ENCODE measurements around the gene TAF1B. TPM values are rescaled to one million over a fixed set of nuclear protein-coding genes. Genes with fewer than 3 reads are reported as not detected.

Gene TAF1B
- total RNA-seq, 1 experiment from 2014 or later = 25.5 TPM

DNA sequence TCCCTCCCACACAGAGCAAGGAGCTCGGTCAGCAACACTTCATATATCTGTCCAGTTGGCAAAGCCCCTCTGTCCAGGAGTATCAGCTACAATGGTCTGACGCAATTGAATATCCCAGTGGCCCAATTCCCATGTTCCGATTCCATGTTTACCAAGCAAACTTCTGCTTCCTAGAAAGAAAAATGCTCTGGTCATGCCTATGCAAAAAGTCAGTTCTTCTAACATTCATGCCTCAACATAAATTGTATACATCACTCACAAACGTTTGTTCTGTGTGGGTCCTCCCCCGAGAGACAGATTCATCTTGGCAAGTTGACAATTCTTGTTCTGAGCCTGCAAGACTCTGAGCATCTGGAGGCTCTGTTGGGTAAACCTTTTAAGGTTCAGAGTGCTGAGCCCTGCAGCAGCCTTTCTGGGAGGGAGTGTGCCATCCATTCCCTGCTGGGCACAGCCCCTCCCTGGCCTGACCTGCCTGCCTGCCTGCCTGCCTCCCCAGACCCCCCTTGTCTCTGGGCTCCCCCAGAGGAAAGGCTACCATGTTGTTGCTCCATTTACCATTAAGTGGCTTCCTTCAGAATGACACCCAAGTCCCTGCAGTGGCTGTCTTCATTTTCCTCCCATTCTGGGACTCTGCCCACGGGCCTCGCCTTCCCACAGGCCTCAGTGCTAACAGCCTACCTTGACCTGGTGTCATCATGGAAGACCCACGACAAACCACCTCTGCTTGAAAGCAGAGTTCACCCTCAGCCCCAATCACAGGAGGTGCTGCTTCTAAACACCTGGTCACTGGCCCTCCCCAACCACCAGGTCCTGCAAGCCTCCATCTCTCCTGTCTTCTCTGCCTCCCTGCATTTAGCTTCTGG is 37.6 kb upstream of the TAF1B start:
- Mint-ChIP-seq H3K27ac (ENCODE audit: low read depth, unreplicated experiment) (no peak overlapping the region), H3K9me3 (ENCODE audit: unreplicated experiment) (no peaks in the 10 kb centered on the region), H3K4me3 (ENCODE audit: unreplicated experiment) (no peak overlapping the region), H3K27me3 (ENCODE audit: insufficient read depth, unreplicated experiment) (no peaks in the 10 kb centered on the region), H3K36me3 (ENCODE audit: insufficient read depth, unreplicated experiment) (no peaks in the 10 kb centered on the region), H3K4me1 (ENCODE audit: insufficient read depth, unreplicated experiment) (peaks cover 26% of the 10 kb centered on the region)
- no TSS peak for BruUV-seq (replicated peaks)
- intact Hi-C loops (cut with micrococcal nuclease) = no loop called here
- ChIA-PET CTCF (interaction anchor here (2.5 to 7.7 kb wide), 2 partner anchors 8 to 109 kb away, joined by 11 to 95 read pairs; no protein-coding TSS in a partner anchor), POLR2A (interaction anchor here (0.7 to 8.8 kb wide), 3 partner anchors 38 to 91 kb away, joined by 3 to 97 read pairs (median 6); partner anchors contain the start of gene TAF1B)
- peak; percentile 31 for DNase-seq (ENCODE audit: unreplicated experiment)
- TF ChIP-seq, protein P1, sequence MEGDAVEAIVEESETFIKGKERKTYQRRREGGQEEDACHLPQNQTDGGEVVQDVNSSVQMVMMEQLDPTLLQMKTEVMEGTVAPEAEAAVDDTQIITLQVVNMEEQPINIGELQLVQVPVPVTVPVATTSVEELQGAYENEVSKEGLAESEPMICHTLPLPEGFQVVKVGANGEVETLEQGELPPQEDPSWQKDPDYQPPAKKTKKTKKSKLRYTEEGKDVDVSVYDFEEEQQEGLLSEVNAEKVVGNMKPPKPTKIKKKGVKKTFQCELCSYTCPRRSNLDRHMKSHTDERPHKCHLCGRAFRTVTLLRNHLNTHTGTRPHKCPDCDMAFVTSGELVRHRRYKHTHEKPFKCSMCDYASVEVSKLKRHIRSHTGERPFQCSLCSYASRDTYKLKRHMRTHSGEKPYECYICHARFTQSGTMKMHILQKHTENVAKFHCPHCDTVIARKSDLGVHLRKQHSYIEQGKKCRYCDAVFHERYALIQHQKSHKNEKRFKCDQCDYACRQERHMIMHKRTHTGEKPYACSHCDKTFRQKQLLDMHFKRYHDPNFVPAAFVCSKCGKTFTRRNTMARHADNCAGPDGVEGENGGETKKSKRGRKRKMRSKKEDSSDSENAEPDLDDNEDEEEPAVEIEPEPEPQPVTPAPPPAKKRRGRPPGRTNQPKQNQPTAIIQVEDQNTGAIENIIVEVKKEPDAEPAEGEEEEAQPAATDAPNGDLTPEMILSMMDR (IDR thresholded peaks at IDR 0.05; ENCODE audit: unreplicated experiment) = no peak

DNA sequence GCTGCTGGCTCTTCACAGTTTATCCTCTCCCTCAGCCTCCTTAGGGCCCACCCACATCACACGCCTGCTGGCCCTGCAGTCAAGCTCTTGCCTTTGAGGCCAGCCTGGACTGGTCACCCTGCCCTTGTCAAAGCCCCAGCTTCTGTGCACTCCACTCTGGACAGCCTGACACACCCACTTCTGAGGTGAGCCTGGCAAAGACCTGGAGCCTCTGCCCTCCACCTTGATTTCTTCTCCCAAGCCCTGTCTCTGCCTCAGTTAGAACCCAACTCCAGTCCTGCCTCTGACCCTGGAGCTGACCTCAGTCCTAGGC is 37.0 kb upstream of the TAF1B start:
- DNase-seq (ENCODE audit: unreplicated experiment) = no peak
- no peak overlapping the region for H3K27ac Mint-ChIP-seq (ENCODE audit: low read depth, unreplicated experiment)

DNA sequence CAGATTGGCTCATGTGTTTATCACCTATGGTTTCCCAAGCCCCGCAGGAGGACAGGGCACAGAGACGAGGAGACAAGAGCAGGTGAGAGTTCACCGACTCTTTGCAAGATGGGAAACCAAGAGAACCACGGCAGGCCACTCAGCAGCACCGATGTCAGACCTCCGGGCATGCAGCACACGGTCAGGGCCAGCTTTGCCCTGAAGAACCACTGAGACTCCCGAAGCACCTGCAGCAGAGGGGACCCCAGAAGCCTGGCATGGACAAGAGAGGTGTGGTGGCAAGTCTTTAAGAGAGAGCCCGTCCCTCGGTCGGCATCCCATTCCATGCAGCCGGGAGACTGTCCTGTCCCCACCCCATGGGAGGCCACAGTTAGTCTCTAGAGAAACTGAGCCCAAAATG is 36.6 kb upstream of the TAF1B start:
- TF ChIP-seq, protein P1 (IDR thresholded peaks at IDR 0.05; ENCODE audit: unreplicated experiment) = no peak
- H3K4me3 Mint-ChIP-seq (ENCODE audit: unreplicated experiment) = no peak overlapping the region
- H3K4me1 Mint-ChIP-seq (ENCODE audit: insufficient read depth, unreplicated experiment) = peaks cover 16% of the 10 kb centered on the region
- ChIA-PET POLR2A (interaction anchor here (0.7 kb wide), 1 partner anchor 40 kb away, joined by 3 read pairs; no protein-coding TSS in a partner anchor), CTCF (interaction anchor here (1.0 kb wide), 1 partner anchor 9 kb away, joined by 4 read pairs; no protein-coding TSS in a partner anchor)
- no peaks in the 10 kb centered on the region for H3K9me3 Mint-ChIP-seq (ENCODE audit: unreplicated experiment)
- H3K27me3 Mint-ChIP-seq (ENCODE audit: insufficient read depth, unreplicated experiment) = no peaks in the 10 kb centered on the region
- intact Hi-C loops (cut with micrococcal nuclease) = no loop called here
- H3K36me3 Mint-ChIP-seq (ENCODE audit: insufficient read depth, unreplicated experiment) = no peaks in the 10 kb centered on the region
- DNase-seq (ENCODE audit: unreplicated experiment) = no peak
- no peak overlapping the region for H3K27ac Mint-ChIP-seq (ENCODE audit: low read depth, unreplicated experiment)
- no TSS peak for BruUV-seq (replicated peaks)

More for the DNA sequence above, 37.0 kb upstream of the TAF1B start:
- TF ChIP-seq, protein P1 (IDR thresholded peaks at IDR 0.05; ENCODE audit: unreplicated experiment) = no peak
- ChIA-PET POLR2A (interaction anchor here (0.7 to 2.1 kb wide), 2 partner anchors 37 to 41 kb away, joined by 3 to 6 read pairs; partner anchors contain the start of gene TAF1B), CTCF (interaction anchor here (2.5 to 7.7 kb wide), 2 partner anchors 8 to 109 kb away, joined by 11 to 95 read pairs; no protein-coding TSS in a partner anchor)
- H3K9me3 Mint-ChIP-seq (ENCODE audit: unreplicated experiment) = no peaks in the 10 kb centered on the region
- no peak overlapping the region for H3K4me3 Mint-ChIP-seq (ENCODE audit: unreplicated experiment)
- H3K4me1 Mint-ChIP-seq (ENCODE audit: insufficient read depth, unreplicated experiment) = peaks cover 20% of the 10 kb centered on the region
- H3K36me3 Mint-ChIP-seq (ENCODE audit: insufficient read depth, unreplicated experiment) = no peaks in the 10 kb centered on the region
- BruUV-seq (replicated peaks) = no TSS peak
- intact Hi-C loops (cut with micrococcal nuclease) = no loop called here
- no peaks in the 10 kb centered on the region for H3K27me3 Mint-ChIP-seq (ENCODE audit: insufficient read depth, unreplicated experiment)

DNA sequence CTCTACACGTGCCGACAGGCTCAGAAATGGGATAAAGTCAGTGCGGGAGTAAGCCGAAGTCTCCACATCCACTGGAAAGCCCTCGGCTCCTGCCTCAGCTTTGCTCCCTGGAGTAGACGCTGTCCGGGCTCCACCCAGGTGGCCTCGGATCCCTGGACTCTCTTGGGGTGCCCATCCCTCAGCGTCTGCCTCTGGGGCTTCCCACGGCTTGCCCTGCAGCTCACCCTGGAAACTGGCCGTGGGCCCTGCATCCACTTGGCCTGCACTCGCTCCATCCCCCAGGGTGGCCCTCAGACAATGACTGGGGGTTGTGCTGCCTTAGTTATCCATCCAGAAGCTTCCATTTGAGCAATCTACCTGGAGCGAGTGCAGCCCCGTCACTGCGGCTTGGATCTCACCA is 36.2 kb upstream of the TAF1B start:
- DNase-seq (ENCODE audit: unreplicated experiment) = no peak
- intact Hi-C loops (cut with micrococcal nuclease) = no loop called here
- H3K9me3 Mint-ChIP-seq (ENCODE audit: unreplicated experiment) = no peaks in the 10 kb centered on the region
- ChIA-PET POLR2A (no interaction called here), CTCF (interaction anchor here (0.6 to 1.0 kb wide), 2 partner anchors 8 to 135 kb away, joined by 3 to 4 read pairs; no protein-coding TSS in a partner anchor)
- no peaks in the 10 kb centered on the region for H3K27me3 Mint-ChIP-seq (ENCODE audit: insufficient read depth, unreplicated experiment)
- no peak overlapping the region for H3K27ac Mint-ChIP-seq (ENCODE audit: low read depth, unreplicated experiment)
- H3K36me3 Mint-ChIP-seq (ENCODE audit: insufficient read depth, unreplicated experiment) = no peaks in the 10 kb centered on the region
- BruUV-seq (replicated peaks) = no TSS peak
- peaks cover 16% of the 10 kb centered on the region for H3K4me1 Mint-ChIP-seq (ENCODE audit: insufficient read depth, unreplicated experiment)
- no peak overlapping the region for H3K4me3 Mint-ChIP-seq (ENCODE audit: unreplicated experiment)
- TF ChIP-seq, protein P1 (IDR thresholded peaks at IDR 0.05; ENCODE audit: unreplicated experiment) = no peak
